Glomerular visceral epithelial cell (primary cell): ENCODE results near the gene GHITM.
"Not testable (repeated sequence)": the region's sequence is repeated elsewhere in the genome, so short reads cannot be mapped to it uniquely, and the experiment has no call there.

Experiments used
- DNase-seq: peaks from one replicate; pipeline ENCODE4 v3.0.0-alpha.2; 2016; ENCODE audit errors: extremely low spot score

GHITM gene

DNA sequence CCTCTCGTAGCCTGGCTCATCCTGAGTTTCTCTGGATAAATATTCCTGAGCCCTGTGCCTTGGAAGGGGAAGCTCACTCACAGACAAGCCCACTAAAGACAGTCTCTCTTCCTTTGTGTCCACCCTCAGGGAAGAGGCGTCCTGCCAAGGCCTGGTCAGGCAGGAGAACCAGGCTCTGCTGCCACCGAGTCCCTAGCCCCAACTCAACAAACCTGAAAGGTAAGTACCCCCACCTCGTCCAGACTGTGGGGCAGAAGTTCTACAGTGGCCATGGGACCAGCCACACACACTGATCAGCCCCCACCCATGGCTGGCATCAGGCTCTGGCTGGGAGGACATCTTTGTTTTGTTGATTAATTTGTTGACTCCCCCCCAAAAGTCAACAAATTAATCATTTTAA, 37.0 kb downstream of the GHITM start:
- DNase-seq, result no peak

DNA sequence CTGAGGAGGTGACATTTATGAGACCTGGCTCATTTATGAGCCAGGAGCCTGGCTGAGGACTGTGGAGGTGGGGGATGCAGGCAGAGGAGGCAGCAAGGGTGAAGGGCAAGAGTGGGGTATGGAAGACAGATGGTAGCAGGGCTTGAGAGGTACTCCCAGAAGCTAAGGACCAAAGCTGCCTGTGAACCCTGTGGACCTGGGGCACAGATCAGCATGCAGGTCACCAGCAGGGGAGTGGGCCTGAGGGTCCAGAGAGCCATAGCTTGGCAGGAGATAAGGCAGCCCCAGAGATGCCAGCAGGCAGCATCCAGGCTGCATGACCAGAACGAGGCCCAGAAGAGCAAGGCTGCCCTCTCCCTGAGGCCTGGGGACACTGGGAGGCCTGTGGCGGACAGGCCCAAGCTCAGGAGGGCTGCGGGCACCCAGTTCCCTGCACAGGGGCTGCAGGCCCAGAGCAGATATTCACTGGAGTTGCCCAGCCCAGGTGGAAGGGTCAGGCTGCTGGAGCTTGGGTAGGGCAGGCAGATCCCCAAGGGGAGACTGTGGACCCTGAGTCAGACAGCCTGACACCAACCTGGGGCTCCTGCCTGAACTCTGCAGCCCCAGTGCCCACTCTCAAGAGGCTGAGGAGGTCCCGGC, 37.6 kb downstream of the GHITM start:
- no peak for DNase-seq

DNA sequence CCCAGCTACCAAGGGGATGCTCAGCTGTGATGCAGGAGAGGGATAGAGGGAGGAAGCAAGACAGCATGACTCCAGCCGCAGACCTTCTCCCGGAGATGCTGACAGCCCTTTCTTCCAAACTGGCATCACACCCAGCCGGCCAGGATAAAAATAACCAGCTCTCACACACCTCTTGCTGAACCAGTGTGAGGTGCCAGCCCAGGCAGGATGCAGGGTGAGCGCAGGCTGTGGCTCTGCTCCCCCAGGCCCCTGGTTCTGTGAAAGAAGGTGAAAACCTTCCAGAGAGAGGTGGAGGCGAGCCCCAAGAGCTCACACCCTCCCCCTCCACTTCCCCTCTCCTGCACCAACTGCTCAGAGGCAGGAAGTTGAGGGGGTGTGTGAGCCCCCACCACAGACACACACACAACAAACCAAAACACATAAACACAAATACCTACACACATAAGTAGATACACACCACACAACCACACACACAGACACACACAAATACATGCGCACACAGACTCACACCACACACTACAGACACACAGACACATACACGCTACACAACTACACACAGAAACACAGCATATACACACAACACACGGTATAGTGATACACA, 38.3 kb downstream of the GHITM start:
- no peak for DNase-seq

DNA sequence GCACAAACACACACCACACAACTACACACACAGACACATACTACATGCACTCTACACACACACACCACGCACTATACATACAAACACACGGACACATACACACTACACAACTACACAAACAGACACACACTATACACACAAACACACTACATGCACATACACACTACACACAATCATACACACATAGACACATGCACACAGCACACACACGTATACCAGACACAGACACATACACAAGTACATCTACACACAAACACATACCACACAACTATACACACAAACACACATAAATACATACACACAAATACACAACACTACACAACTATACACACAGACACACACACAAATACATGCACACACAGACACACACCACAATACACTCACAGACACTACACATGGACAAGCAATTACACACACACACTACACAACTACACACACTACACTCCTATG, 38.9 kb downstream of the GHITM start:
- no peak for DNase-seq

DNA sequence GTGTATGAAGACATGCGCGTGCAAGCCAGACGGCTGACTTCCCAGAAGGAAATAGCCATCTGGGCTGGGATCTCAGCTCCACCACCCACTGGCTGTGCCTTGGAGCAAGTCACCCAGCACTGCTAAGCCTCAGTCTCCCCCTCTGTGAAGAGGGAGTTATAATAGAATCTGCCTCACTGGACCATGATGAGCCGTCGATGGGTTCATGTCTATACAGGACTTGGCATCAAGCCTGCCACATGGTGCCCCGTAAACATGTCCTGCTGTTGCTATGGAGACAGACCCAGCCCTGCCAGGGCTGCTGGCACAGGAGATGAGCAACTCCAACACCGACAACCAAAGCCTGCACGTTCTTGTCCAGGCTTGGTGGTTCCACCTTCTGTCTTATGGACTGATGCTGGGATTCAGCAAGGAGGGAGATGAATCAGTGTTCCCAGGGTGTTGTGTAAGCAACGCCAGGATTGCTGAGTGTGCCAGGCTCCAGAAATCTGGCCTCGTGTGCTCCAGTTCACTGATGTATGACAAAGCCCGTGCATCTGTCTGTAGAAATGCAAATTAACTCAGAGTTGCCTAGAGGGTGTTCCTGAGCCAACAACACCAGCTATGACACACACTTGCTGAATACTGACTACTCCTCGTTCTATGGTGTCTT, 39.9 kb downstream of the GHITM start:
- DNase-seq, result peak; percentile 92

DNA sequence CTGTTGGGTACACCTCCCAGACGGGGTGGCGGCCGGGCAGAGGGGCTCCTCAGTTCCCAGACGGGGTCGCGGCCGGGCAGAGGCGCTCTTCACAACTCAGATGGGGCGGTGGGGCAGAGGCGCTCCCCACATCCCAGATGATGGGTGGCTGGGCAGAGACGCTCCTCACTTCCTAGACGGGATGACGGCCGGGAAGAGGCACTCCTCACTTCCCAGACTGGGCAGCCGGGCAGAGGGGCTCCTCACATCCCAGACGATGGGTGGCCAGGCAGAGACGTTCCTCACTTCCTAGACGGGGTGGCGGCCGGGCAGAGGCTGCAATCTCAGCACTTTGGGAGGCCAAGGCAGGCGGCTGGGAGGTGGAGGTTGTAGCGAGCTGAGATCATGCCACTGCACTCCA, 41.1 kb downstream of the GHITM start:
- not testable (repeated sequence) for DNase-seq

DNA sequence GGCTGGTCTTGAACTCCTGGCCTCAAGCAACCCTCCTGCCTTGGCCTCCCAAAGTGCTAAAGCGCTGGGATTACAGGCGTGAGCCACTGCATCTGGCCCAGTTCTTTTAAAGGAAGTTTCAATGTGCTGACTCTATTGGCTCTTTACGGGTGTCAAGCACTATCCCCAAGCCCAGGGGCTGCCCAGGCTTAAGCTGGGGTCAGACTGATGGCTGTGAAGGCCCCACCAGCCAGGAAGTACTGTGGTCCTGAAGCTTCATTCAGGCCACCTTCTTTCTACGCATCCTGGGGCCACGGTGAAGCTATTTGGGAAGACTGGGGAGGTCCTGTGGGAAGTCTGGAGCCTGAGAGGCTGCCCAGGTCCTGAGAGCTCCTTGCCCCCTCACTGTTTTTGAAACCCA, 42.3 kb downstream of the GHITM start:
- no peak for DNase-seq

DNA sequence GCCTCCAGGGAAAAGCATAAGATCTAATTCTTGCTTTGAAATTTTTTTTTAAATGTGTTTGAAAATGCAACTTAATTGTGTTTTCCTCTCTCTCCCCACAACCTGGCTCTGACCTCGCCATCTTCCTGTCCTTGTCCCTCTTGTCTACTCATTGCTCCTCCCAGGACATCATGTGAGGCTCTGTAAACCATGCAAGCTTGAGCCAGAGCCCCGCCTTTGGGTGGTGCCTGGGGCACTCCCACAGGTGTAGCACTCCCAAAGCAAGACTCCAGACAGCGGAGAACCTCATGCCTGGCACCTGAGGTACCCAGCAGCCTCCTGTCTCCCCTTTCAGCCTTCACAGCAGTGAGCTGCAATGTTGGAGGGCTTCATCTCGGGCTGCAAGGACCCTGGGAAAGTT, 45.2 kb downstream of the GHITM start:
- DNase-seq, result no peak

DNA sequence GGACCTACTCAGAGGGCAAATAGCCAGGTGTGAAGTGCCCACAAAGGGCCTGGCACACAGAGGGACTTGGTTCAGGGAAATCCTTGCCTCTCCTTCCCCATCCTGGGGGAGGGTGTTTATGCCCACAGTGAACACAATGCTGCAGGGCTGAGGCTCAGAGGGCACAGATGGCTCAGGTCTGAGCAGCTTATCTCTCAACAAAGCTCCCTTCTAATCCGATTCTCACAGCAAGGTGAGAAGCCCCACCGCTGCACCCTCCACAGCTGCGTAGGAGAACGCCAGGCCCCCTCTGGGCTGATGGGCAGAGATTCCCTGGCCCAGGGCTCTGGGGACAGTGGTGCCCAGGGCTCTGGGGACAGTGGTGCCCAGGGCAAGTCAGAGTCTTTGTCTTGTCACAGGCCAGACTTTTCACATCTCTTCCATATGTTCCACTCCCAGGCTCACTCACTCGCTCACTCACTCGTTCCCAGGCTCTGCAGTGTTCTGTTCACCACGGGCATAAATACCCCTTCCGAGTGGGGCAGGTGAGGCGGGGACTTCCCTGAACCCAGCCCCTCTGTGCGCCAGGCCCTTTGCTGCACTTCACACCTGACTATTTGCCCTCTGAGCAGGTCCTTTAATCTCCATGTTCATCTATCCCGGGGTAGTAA, 46.3 kb downstream of the GHITM start:
- DNase-seq, result no peak

DNA sequence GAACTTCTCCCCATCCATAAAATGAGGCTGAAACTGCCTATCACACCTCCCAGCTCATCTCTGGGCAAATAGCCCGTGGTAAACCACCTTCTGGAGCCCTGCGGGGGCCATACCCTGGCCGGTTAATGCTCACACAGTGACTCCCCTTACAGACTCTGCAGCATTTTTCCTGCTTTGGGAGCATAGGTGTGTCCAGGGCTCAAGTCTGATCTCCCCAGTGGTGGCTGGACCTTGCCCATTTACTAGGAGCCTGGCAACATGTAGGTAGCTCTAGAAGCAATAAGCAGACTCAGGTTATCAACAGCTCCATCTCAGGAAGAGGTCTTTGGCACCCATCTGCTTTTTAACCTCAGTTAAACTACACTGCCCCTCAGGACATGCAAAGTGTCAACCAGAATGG, 49.5 kb downstream of the GHITM start:
- no peak for DNase-seq

DNA sequence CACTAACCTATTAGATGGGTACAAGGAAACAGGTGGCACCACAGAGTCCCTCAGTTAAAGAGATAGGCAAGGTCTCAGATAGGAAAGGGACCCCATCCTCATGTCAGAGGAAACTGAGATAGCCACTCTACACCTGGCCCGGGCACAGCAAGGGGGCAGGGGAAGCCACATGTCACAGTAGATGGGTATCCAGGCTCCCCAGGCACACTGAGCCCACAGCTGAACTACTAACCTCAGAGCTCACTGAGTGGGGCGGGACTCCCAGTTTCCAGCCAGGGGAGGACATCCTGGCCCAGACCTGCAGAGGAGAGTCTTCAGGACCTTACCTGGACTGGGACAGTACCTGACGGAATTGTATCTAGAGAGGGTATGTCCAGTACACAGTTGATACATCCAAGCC, 51.3 kb downstream of the GHITM start:
- DNase-seq, result no peak

DNA sequence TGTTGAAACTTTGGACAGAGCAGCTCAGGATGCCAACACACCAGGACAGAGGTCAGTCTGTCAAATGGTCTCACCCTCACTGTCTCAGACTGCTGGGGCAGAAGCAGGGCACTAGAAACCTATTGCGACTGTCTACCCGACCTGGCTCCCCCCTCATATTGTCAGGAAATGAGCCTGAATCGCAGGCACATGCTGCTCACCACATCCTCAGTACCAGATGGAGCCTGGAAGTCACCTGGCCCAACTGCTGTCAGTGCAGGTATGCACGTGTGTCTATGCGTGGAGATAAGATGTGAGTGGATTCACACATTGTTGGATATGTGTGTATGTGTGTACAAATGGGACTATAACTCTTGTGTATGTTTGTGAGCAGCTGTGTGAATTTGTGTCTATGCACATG, 51.8 kb downstream of the GHITM start:
- DNase-seq, result no peak

DNA sequence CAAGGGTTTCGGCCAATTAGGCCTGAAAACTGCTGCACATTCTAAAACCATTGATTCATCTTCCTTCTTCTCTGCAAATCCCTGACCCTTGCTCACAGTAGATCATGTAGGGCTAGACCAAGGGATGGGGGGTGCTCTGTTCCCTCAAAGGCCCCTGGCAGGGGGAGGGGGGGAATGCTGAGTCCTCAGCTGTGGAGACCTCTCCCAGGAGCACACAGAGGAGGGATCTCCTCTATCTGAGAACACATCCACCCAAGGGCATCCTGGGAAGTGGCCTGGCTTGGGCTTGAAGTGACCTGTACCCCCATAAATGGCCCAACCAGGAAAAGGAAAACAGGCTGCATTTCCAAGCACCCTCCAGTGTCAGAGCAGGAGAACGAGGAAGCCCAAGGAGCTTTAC, 54.0 kb downstream of the GHITM start:
- no peak for DNase-seq

DNA sequence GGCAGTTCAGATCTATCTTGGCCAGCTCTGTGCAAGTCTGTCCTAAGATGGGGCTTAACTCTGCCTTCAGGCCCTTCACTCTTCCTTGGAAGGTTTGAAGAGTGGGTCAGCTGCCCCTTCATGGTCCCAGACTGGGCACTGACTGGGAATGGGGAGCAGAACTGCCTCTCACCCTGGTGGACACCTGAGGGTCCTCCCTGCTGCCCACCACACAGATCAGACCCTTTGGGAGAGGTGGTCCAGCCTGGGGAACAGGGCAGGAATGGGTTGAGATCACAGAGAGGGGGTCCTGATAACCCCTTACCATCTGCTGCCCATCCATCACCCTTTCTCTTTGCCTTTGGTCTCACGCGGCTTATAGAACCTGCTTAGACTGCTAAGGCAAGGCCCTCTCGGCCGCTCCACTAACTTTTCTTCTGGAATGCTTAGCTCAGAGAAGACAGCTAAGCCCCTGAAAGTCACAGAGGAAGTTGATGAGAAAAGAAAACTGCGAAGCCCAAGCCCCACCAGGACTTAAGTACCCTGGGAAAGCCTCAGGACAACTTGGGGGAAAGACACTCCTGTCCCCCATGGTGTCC, 54.6 kb downstream of the GHITM start:
- no peak for DNase-seq

DNA sequence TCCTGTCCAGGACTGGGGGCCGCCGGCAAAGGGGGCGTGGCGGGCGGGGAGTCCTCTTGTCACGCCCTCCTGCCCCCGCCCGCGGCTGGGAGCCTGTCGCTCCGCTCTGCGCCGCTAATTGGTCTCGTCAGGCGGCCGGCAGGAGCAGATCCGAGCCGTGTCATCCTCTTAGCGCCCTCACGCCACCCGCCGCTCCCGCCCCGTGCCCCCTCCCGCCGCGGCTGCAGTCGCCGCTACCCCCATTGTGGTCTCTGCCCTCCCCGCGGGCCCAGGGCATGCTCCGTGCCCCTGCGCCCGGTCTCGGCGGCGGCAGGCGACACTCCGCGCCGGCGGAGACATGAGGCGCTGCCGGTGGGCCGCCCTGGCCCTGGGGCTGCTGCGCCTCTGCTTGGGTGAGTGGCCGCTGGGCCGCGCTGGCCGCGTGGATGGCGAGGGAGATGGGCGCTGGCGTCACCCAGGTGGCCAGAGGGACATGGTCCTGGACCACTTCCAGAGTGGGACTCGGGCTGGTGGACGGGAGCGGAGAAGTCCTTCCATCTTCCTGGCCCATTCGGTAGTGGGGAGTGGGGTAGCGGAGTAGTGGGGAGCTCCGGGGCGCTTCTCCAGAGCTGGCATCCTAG, 55.2 kb downstream of the GHITM start, which contains the start of gene CDHR1:
TSS of gene CDHR1 (plus strand) at position 114 of the 620 bp plus-strand sequence. CDS start at position 338, 224 bp downstream.
- peak; percentile 53 for DNase-seq

DNA sequence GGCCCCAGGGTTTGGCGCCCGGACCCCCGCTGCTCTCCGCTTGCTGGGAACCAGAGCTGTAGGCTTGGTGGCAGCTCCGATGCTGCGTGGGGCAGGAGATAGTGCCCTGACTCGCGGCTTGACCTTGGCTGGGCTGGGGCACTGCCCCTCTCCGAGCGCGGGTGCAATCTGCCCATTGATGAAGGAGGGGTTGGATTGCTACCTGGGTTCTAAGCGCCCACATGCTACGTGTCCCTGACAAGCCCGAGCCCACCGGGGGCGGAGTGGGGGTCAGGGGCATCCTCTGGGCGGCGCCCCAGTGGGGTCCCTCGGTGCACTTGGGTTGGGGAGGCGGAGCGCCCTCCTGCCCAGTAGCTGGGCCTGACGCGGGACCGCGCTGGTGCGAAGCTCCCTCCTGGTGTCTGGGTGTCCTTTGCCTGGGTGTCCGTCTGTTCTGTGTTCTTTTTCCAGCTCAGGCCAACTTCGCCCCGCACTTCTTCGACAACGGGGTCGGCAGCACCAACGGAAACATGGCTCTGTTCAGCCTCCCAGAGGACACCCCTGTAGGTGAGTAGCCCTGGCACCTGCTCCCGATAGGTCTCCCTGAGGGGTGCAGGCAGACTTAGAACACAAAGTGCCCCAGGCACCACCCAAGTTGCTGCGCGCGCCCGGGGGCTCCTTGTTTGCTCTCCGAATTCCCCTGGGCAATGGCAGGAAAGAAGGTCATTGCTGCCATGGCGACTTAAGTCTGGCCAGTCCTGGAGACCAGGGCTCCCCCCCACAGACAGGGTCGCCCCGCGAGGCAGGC, 55.9 kb downstream of the GHITM start:
- no peak for DNase-seq

DNA sequence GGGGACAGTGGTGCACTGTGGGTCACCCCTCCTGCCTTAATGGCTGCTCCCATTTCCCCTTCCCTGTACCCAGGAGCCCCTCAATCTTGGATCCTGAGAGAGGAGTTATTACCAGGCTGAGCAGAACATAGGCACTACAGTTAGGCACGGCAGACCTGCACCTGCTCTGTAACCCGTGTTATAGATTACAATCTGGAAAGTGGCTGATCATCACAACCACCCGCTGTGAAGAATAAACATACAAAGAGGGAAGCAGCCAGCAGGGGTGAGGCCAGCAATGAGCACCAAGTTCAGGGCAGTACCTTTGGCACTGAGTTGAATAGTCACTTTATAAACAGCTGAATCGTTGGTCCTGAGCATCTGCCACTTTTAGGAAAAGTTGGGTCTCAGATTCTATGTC, 56.8 kb downstream of the GHITM start:
- no peak for DNase-seq

DNA sequence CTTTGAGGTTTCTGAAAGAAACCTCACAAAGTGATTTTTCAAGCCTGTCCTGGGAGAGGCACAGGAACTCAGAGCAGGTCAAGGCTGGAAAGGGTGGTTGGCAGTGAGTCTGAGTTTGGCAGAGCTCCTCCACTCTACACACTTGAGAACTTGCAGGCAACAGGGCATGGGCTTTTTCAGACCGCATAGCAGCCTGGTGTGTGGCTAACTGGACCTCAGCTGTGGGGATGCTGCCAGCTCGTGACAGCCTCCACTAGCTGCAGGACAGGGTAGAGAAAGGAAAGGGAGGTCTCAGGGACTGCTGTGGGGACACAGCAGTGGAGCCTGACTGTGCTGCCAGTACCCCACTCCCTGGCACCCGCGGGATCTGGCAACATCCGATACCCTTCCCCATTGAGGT, 57.6 kb downstream of the GHITM start:
- DNase-seq, result peak; percentile 13

DNA sequence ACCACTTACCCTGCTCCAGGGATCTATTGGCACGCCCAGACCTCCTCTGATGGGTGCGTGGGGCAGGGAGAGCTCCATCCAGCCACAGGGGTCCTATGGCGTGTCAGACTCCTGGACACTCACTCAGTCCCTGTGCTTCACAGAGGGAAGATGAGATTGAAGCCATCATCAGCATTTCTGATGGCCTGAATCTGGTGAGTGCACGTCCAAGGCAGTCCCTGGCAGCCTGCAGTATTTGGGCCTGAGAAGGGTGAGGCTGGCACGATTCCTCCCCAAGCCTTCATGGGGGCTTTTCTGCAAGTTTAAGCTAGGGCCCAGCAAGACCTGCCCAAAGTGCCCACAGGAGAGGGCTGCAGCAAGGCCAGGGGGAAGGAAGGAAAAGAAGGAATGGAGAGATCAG, 58.3 kb downstream of the GHITM start:
- DNase-seq, result no peak

DNA sequence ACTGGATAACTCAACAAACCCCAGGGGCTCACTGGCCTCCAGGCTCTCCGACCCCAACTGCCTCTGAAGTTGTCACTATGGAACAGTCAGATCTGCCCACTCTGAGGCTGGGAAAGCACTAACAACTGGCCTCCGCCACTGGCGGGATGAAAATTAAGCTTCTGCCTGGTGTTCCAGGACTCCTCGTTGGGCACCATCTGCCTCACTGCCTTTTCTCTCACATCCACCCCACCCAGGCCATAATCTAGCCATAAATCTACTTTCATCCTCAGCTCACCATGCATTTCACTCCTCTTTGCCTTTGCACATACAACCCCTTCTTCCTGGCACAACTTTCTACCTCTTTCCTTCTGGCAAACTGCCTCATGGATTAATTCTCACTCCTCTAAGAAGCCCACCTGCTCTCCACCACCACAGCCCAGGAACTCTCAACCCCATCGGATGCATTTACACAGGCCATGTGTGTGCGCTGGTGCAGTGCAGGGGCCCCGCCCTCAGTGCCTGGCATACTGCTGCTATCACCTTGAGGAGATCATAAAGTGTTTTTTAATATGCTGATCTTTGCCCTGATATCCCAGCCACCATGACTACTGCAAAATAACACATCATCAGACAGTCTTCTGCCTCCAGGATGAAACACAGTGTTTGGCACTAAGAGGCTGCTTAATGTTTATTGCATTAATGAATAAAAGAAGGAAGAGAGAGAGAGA, 59.1 kb downstream of the GHITM start:
- DNase-seq, result no peak
